Measurements from ENCODE around the gene CLEC20A.

The CLEC20A gene

DNA sequence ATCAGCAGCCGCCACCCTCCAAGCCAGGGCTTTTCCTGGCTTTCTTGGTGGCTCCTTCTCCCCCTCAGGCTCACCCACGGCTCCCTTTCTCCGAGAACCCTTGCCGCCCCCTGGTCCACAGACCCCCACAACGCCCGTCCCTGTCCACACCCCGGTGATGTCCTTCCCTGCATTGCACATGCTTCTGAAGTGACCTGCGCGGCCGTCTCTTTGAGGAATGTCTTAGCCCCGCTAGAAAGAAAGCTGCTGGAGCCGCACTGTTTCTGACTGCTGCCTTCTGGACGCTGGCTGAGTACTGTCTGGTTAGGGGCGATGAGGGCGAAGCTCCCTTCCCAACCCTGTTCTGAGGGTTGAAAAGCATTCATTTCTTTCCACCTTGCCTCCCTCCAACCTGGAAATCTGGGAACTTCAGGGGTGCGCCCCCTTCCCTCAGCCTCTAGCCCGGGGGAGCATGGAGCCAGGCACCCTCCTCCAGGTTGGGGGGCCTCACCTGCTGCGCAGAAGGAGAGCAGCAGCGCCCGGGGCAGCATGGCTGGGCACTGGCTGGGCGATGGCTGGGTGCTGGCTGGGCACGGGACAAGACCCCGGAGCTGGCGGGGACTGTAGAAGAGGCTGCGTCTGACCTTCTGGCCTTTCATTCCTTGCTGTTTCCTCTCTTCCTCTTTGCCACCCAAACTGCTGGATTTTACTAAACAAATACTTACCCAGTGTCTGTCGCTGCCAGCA, at the start of gene CLEC20A:
Gene CLEC20A, minus strand, starts transcription at position 555 of the 726 bp plus-strand sequence. Its CDS starts 25 bp downstream, at position 530.
- no peak for DNase-seq

DNA sequence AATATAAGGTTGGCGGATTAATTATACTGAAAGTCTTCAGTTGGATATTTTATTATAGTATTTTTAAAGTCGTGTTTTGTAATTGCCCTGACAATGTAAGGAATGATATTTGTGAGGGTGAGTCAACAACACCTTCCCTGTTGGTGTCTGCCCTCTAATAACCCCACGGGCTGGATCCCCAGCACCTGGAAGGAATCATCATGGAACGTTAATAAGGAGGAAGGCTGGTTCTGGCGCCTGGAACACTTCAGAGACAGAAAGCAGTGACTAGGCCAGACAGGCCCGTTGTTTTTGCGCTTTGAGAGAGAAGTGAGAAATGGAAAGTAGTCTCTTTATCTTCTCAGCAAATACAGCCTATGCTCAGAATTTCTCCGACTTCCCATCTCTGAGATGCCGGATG, 47.8 kb upstream of the CLEC20A start:
- no peak for DNase-seq

DNA sequence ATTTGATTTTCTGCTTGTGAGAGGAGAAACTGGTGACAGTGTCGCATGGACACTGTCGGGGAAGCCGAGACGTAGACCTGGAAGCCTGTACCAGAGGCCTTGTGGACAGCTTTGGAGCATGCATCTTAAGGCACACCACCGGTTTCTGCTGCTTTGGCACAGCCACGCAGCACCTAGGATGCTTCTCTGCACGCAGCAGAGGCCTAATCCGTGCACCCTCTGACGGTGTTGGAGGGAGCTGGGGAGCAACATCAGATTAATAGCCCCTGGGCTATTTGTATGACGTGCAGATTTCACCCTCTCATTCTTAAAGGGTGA, 46.5 kb upstream of the CLEC20A start:
- DNase-seq, result no peak

DNA sequence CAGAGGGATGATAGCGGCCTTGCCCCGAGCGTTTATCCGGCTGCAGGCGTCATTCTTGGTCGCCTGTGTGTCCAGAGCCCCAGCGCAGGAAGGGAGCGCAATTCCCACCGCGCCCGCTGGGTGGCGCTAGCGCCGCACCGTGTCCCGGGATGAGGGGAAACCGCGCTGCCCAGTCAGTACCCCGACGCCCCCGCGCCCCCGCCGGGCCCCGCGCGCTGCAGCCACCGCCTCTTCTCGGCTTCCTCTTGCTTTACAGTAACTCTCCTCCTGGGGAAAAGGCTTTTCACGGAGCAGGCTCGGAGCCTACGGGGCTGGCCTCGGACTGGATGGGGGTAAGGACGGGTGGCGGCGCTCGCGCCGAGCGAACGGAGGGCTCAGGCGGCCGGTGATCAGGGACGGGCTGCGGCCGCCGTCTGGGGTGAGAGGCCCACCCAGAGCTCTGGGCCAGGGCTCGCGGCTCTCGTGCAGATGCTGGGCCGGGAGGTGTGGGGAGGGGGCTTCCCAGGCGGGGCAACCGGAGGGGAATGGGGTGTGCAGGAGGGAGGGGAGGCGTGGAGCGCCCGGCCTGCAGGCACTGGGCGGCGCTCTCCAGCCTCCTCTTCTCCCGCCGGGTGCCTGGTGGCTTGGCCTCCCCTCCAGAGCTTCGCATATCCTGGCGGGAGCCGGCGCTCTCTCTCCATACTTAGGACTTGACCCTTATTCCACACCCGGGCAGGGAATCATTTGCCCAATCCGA, 46.0 kb upstream of the CLEC20A start:
- DNase-seq, result peak; percentile 41

DNA sequence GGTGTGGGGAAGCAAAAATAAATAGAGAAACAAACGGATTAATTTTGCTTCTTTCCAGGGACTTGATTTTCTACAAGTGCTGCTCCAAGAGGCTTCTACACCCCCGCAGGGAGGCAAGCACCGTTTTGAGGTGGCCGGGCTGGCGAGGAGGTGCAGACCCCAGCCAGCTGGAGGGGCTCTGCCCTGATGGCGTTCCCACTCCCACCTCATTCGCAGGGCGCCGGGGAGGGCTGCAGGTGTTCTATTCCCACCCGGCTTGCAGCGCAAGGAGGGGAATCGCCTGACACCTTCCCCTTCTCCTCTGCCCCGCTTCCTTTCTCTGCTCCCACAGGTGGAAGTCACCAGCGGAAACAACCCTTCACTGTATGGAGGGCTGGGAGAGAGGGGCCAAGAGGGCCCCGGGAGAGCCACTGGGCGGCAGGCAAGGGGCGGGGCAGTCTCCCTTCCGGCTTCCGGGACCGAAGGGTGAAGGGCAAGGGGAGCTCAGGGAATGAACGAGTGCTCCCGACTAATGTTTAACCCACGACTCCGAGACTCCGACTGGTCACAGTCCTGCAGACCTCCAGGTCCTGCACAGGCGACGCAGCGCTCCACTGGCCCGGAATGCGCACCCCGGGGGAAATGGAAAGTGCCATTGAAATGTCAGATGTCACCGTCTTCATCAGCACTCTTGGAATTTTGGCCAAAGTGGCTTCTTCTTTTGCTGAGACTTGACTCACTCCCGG, 45.2 kb upstream of the CLEC20A start:
- DNase-seq, result no peak

DNA sequence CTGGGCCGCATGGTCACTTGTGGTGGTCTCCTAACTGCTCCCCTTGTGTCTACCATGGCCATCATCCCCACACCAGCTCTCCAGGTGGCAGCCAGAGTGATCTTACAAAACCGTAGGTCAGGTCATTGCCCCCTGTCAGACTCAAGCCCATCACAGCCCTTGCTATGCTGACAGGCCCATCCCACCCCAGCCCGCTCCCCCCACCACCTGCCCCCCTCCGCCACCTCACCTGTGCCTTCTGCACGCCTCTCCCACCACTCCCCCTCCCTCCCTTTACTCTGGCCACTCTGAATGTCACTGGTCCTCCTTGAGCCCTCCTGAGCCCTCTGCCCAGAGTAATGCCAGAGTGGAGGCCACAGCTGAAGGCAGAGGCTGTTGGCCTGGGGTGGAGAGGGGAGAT, 44.6 kb upstream of the CLEC20A start:
- DNase-seq, result no peak

DNA sequence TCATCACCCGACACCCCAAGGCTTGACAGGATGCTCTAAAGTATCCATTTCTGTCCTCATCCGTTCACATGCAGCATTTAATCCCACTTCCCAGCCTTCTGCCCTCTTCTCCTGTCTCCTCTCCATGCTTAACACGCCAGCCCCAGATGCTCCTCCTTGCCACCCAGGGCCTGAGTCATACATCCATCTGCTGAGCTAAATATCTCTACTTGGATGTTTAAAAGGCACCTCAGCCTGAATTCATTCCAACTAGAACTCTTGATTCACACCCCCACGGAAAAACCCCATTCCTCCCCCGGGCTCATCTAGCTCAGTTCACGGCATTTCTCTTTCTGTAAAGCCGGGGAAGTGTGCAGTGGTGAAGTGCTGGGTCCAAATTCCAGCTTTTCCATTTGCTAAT, 43.9 kb upstream of the CLEC20A start:
- no peak for DNase-seq

DNA sequence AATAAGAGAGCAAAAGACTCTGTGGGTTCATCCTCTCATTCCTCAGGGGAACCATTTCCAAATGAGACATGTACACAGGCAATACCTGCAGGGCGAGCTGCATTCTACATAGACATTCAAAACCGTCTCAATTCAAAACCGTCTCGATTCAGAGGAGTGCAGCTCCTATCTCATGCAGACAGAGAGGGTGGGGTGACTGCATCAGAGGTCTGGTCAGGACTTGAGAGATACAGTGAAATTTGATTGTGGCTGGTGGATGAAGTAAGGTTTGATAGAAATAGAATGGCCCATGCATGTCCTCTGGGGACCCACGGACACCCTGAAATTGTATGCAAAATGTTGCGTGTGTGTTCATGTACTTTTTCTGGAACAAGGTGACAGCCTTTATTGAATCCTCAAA, 43.4 kb upstream of the CLEC20A start:
- DNase-seq, result no peak

DNA sequence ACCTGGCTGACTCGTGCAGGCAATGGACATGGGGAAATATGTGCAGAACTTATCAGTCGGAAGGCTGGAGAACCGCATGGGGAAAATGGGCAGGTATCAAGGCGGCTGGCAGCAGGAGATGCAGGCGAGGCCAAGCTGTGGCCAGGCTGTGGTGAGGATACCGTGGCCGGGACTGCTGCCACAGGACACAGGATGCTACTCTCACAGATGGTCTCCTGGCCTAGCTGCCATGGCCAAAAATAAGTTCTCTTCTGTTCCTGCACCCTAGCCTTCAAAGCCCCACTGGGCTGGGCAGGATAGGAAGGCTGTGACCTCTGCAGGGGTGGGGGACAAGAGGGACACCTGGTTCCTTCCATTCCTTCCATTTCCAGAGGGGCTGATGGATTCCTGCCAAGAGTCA, 42.5 kb upstream of the CLEC20A start:
- no peak for DNase-seq

DNA sequence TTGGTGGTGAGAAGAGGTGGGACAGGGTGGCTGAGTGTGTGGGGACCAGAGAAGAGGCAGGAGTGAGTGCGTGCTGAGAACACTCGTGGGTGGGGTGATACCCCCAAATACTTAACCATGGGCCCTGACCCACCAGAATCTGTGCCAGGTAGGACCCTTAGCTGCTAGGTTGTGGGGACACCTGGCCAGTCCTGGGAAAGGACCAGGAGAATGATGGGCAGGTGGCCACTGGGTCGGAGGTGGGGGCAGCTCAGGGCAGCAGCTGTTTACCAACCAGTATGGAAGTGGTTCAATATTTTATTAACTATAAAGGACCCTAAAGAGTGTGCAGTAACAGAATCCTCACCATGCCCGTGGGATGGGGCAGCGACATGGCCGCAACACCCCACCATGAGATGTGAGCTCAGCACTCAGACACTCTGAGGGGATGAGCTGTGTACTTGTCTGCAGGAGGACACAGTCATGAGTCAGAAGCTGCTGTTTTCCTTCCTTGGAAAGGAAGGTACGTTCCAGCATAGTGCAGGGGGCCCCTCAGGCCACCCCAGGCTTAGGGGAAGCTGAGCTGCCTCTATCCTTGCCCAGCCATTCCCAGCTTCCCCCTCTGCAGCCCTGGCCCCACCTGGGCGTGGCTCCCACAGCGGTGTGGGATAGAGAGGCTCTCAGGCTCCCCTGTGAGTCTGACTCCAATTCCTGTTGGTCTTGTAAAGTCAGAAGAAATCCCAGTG, 41.6 kb upstream of the CLEC20A start:
- DNase-seq, result no peak

DNA sequence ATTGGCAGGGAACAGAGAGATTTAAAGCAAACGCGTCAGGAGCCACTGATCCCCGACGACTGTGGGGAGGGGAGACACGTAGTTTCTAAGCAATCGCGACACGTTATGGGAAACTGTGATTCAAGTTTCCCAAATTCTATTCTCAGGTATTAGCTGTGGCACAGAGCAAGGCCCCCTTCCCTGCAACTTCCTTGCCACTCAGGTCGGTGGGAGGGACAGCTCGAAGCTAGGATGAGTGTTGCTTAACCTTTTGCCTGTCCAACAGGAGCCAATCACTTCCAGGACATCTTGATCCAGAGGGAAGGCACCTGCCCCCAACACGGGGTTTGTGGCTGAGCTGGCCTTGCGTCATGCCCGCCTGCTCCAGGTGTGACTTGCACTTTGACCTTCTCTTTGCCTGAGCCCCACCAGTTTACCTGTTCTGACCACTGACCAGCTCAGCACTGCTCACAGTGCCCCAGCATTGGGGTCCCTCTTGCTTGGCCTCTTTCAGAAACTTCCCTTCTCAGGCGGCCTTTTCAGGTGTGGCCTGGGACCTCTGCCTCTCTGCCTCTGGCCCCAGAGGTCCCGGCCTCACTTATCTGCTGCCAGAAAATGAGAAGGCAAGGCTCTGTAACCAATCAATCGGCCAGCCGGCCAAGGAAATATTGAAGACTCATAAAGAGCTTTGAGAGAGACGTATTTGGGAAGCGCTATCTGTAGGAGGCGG, 40.8 kb upstream of the CLEC20A start:
- no peak for DNase-seq

DNA sequence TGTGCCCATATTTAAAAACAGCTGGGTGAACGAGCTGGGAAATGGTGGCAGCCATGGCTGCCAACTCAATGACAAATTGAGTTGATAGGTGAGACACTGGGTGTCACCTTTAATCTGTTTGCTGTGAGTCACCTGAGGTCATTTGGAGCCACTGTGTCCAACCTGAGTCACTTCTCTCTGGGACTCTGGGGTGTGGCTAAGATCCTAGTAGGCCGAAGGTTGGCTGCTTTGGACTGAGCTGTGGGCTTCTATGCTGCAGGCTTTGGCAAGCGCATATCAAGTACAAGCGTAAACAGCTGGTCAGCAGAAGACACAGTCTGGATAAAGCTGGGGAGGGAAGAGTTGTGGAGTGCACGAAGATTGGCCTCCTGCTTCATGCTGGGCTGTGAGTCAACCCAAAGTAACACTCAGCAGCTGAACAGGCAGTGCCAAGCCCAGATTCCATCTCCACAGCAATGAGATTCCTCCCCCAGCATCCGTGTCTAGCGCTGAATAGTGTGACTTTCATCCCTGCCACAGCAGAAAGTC, 40.1 kb upstream of the CLEC20A start:
- no peak for DNase-seq

DNA sequence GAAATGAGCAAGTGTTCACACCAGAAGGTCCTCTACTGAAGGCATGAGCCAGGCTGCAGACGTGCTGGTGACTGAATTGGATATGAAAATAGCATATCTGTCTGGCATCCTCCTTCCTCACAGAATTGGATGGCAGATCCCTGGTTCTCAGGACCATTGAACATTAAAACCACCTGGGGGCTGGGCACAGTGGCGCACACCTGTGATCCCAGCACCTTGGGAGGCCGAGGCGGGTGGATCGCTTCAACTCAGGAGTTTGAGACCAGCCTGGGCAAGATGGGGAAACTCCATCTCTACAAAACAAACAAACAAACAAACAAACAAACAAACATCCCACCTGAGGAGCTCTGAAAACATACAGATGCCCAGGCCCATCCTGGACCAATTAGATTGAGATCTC, 39.6 kb upstream of the CLEC20A start:
- no peak for DNase-seq

DNA sequence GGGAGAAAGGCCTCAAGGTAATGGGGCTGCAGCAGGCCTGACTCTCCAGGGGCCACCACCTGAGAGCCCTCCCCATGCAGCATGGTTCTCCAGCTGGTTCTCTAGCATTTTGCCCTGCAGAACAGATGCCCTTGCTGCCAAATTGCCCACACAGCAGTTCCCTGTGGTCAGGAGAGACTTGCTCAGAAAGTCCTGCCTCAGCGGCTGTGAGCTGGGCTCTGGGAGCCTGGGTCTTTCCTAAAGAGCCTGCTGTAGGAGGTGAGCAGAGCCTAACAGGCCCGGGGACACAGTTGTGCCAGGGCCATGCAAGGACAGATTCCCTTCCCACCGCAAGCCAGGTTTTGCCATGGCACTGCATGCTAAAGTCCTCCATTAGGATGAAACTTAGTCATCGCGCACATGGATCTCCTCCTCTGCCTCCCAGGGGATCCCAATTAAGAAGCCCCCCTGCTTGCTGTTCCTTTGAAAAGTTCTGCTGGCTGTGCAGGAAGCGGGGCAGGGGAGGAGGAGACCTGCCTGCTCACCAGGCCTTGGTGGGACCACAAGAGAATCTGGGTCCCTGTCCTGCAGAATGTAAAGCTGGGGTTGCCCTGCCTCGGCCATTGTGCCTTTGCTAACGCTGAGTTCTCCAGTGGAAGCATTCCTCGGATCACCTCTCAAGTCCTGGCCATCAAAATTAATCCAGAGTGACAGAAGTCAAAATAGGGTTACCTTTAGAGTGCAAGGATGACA, 37.5 kb upstream of the CLEC20A start:
- DNase-seq, result no peak

DNA sequence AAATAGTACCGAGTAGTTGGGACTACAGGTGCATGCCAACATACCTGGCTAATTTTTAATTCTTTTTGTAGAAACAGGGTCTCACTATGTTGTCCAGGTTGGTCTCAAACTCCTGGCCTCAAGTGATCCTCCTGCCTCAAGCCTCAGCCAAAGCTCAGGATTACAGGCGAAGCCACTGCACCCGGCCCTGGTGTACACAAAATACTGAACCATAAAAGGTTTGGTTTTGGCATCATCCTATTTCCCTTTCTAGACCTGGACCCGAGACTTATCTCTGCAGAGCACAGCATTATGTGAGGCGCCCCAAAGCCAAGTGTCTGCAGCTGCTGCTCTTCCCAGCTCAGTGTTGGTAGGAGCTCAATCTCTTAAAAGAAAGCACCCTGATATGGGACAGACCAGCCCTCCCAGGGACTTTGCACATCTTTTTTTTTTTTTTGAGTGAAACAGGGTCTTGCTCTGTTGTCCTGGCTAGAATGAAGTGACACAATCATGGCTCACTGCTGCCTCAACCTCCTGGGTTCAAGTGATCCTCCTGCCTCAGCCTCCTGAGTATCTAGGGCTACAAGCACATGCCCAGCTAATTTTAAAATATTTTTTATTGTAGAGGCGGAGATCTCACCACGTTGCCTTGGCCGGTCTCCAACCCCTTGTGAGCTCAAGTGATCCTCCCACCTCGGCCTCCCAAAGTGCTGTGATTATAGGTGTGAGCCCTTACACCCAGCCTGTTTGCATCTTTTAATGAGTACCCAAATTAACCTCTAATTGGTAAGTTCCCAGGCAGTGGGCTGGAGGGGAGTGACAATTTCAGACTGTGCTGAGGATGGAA, 36.6 kb upstream of the CLEC20A start:
- DNase-seq, result no peak

DNA sequence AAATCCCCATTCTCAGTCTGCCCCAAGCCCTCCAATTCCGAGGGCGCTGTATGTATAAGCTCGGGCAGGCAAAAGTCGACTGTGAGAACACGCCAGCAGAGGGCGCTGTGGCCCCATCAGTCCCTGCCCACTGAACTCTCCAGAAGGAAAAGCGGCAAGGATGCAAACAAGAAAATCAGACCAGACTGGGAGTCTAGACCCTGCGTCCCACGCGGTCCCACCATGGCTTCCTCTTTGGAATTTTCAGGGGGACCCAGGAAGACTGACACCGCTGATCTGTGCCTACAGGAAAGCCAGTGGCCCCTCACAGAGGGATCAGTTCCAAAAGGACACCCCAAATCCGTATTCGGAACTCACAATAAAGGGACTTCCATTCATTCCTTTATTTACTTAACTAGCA, 35.6 kb upstream of the CLEC20A start:
- peak; percentile 63 for DNase-seq

DNA sequence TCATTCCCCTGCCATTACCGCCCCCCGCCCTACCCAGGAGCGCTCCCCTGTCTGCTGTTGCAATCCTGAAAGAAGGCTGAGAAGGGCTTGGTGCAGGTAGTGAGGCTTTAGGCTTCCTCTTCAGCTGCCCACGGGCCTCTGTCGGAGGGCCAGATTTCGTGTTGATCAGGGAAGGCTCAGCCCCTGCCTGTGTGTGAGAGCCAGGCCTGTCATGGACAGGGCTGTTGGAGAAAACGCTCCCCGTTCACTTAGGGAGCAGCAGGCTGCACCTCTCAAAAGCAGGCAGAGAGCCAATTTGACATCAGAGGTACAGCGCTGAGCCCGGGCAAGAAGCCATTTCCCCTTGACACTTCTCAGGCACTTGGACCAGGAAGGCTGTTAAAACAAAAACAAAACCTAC, 35.1 kb upstream of the CLEC20A start:
- DNase-seq, result no peak

DNA sequence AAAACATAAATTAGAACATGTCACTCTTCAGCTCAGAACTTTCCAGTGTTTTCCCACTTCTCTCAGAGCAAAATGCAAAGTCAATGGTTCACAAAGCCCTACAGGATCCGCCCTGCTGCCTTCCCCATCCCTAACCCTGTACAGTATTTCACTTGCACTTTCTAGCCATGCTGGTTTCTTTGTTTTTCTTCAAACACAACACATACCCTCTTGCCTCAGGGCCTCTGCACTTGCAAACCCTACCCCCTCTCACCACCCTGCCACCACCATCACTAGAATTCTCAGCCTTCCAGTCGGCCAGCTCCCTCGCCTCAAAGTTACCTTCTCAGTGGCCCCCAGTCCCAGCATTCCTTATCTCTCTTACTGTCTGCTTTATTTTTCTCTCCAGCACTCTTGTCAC, 33.7 kb upstream of the CLEC20A start:
- no peak for DNase-seq

DNA sequence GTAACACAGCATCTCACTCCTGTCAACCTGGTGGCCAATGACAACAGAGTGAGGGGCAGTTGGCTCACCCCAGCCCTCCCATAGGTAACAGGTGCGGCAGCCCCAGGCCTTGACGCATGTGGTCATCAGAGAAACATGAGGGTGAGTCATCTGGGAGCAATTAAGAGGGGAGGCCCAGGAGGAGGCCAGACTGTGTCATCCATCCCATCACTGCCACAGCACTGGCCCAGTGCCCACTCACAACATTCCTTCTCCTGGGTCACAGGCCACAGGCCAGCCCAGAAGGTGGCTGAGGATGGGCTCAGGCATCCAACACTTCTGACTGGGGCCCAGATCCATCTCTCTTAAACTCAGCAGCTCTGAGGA, 33.3 kb upstream of the CLEC20A start:
- no peak for DNase-seq

DNA sequence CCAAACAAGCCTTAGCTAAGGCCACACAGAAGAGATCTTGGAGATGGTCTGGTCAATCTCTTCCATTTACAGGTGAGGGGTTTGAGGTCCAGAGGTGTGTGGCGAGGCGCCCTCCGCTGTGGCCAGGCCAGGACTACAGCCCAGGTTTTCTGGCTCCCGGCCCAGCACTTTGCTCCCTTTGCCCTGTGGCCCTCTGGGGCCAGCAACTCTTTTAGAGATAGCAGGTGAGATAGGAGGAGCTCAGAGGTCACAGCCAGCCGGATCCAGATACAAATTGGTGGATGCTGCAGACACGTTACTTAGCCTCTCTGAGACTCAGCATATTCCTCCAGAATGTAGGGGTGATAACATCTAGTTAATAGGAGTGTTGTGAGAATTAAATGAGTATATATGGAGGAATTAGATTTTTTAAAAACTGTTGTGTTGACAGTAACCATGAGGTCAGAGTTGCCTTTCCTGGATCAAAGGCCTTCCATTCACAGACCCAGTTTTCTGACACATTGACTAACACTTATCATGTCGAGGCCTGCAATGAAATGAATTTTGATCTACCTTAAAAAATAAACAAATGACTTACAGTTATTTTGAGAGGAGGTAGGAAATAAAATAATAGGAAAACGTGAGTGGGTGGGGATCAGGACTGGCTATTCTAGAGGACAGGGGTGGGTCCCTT, 32.7 kb upstream of the CLEC20A start:
- DNase-seq, result no peak
